ENCODE measurements around the gene RBM17. TPM values are rescaled to one million over a fixed set of nuclear protein-coding genes. Genes with fewer than 3 reads are reported as not detected.
A peak's percentile ranks its signal among the peaks of the same experiment; 100 is the strongest.

Gene RBM17
- total and polyA plus RNA-seq, 2 of the 13 experiments (the other 11 are each of a cell fraction or from before 2014, with no cell fraction given), result 30.7 to 77.5 TPM

DNA sequence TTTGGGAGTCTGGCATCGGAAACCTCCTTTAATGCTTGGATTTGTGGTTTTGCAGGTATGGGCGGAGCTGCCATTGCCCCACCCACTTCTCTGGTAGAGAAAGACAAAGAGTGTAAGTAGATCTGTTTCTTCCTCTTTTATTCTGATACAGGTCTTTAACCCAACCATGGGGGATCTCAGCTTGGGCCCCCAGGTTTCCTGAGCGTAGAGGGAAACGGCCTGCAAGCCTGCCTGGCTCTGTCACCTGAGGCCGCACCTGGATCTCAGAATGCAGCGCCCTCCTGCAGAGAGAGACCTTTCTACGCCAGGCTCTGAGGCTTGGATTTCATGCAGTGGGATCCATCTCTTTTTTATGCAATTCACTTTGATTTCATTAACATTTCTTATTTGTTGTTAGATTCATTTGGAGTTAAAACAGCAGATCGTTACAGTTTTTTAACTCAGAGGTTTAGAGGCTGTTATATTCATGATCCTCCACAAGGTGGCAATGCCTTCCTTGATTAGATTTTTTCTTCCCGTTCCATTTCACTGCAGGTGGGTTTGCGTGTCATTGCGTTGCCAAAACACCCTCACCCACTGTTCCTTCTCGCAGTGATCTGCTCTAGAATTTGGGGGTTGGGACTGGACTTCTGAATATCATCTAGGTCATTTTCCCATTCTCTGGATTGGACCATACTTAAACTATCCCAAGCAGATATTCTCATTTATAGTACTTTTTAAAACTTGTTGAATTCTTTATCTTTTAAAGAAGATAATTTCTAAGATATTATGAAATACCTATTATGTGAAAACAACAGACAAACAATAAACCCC lies 20.0 kb downstream of the RBM17 start:
- intact Hi-C loops (cut with micrococcal nuclease; ENCODE audit: unreplicated experiment), result loop anchor here (1.0 kb wide), 3 partner anchors 42 to 292 kb away; no protein-coding TSS in a partner anchor
- Histone ChIP-seq H3K4me3 (replicated peaks in 1 of 3; ENCODE audit: insufficient read depth in 1 of 3, low read depth in 2 of 3, low read length in 3 of 3) (no peak overlapping the region), H3K36me3 (replicated peaks in 1 of 2; ENCODE audit: control insufficient read depth in 1 of 2, insufficient read depth in 2 of 2, low read length in 2 of 2) (peaks cover 31 to 89% of the 10 kb centered on the region in 2 experiments), H3K27ac (ENCODE audit: extremely low read length, insufficient read depth, low read length) (no peak overlapping the region), H3K9ac (ENCODE audit: insufficient read depth, low read depth, low read length) (no peak overlapping the region), H2AFZ (ENCODE audit: low read length) (no peak overlapping the region), H4K20me1 (ENCODE audit: insufficient read depth, low read length) (peaks cover 8% of the 10 kb centered on the region; the same call in 1 of the 2 replicates), H3K4me1 (ENCODE audit: insufficient read depth, low read length) (peaks cover 13% of the 10 kb centered on the region), H3K4me2 (ENCODE audit: low read depth, low read length) (no peak overlapping the region), H3K79me2 (ENCODE audit: insufficient read depth, low read length) (peaks cover 6% of the 10 kb centered on the region), H3K27me3 (ENCODE audit: control insufficient read depth in 1 of 2, insufficient read depth in 2 of 2, low read length in 2 of 2) (no peaks in the 10 kb centered on the region), H3K9me3 (ENCODE audit: low read length) (no peaks in the 10 kb centered on the region)
- DNase-seq (ENCODE audit: low spot score), result peak; percentile 42
- in situ Hi-C loops (cut with HindIII; ENCODE audit: extremely low pct_ligation_motif_present, low pct_unique_long_range_greater_than_20kb), result loop anchor here (5.0 kb wide), 1 partner anchor 298 kb away; no protein-coding TSS in a partner anchor
- no TSS peak for BruUV-seq (replicated peaks)
- ATAC-seq, result no peak
- FAIRE-seq, result peak; percentile 78
- 69% methylated on average over 10 of the region's 12 CpGs for WGBS (ENCODE audit: low lambda C conversion rate)
- CTCF ChIA-PET (ENCODE audit: low intra/inter-chr PET ratio, low total read pairs), result interaction anchor here (1.8 to 2.1 kb wide), 3 partner anchors 20 to 293 kb away, joined by 4 to 25 read pairs (median 14); partner anchors contain the start of gene RBM17
- POLR2A ChIA-PET, result no interaction called here
- TF ChIP-seq, protein P1, sequence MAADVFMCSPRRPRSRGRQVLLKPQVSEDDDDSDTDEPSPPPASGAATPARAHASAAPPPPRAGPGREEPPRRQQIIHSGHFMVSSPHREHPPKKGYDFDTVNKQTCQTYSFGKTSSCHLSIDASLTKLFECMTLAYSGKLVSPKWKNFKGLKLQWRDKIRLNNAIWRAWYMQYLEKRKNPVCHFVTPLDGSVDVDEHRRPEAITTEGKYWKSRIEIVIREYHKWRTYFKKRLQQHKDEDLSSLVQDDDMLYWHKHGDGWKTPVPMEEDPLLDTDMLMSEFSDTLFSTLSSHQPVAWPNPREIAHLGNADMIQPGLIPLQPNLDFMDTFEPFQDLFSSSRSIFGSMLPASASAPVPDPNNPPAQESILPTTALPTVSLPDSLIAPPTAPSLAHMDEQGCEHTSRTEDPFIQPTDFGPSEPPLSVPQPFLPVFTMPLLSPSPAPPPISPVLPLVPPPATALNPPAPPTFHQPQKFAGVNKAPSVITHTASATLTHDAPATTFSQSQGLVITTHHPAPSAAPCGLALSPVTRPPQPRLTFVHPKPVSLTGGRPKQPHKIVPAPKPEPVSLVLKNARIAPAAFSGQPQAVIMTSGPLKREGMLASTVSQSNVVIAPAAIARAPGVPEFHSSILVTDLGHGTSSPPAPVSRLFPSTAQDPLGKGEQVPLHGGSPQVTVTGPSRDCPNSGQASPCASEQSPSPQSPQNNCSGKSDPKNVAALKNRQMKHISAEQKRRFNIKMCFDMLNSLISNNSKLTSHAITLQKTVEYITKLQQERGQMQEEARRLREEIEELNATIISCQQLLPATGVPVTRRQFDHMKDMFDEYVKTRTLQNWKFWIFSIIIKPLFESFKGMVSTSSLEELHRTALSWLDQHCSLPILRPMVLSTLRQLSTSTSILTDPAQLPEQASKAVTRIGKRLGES (CRISPR knock-in tag; IDR thresholded peaks at IDR 0.05; ENCODE audit: borderline replicate concordance), result no peak
- TF ChIP-seq, protein P2, sequence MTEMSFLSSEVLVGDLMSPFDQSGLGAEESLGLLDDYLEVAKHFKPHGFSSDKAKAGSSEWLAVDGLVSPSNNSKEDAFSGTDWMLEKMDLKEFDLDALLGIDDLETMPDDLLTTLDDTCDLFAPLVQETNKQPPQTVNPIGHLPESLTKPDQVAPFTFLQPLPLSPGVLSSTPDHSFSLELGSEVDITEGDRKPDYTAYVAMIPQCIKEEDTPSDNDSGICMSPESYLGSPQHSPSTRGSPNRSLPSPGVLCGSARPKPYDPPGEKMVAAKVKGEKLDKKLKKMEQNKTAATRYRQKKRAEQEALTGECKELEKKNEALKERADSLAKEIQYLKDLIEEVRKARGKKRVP (CRISPR knock-in tag; IDR thresholded peaks at IDR 0.05), result no peak
- TF ChIP-seq NCOR1 (IDR thresholded peaks at IDR 0.05; ENCODE audit: borderline replicate concordance, low read length) (no peak), KLF12 (CRISPR knock-in tag; IDR thresholded peaks at IDR 0.05; ENCODE audit: borderline replicate concordance) (no peak), STAG1 (CRISPR knock-in tag; IDR thresholded peaks at IDR 0.05) (peak; percentile 74), PCBP1 (IDR thresholded peaks at IDR 0.05; ENCODE audit: borderline replicate concordance, low read depth, low read length) (no peak), RARG (CRISPR knock-in tag; IDR thresholded peaks at IDR 0.05; ENCODE audit: low read depth) (no peak), ZNF616 (CRISPR knock-in tag; IDR thresholded peaks at IDR 0.05; ENCODE audit: low read depth) (no peak), NCOA1 (CRISPR knock-in tag; IDR thresholded peaks at IDR 0.05) (no peak), SMC3 (IDR thresholded peaks at IDR 0.05; ENCODE audit: low read length) (peak; percentile 49), SAP130 (CRISPR knock-in tag; IDR thresholded peaks at IDR 0.05; ENCODE audit: low read depth) (no peak), EP300 (IDR thresholded peaks at IDR 0.05; ENCODE audit: low read depth in 2 of 2, low read length in 2 of 2) (no peak), EP300 (CRISPR knock-in tag; IDR thresholded peaks at IDR 0.05; ENCODE audit: borderline replicate concordance) (no peak), ZNF670 (CRISPR knock-in tag; IDR thresholded peaks at IDR 0.05; ENCODE audit: borderline replicate concordance) (no peak), TBP (CRISPR knock-in tag; IDR thresholded peaks at IDR 0.05) (no peak), SRSF4 (IDR thresholded peaks at IDR 0.05; ENCODE audit: low read depth, low read length, poor library complexity, severe bottlenecking) (no peak)
- TF ChIP-seq, protein P3, sequence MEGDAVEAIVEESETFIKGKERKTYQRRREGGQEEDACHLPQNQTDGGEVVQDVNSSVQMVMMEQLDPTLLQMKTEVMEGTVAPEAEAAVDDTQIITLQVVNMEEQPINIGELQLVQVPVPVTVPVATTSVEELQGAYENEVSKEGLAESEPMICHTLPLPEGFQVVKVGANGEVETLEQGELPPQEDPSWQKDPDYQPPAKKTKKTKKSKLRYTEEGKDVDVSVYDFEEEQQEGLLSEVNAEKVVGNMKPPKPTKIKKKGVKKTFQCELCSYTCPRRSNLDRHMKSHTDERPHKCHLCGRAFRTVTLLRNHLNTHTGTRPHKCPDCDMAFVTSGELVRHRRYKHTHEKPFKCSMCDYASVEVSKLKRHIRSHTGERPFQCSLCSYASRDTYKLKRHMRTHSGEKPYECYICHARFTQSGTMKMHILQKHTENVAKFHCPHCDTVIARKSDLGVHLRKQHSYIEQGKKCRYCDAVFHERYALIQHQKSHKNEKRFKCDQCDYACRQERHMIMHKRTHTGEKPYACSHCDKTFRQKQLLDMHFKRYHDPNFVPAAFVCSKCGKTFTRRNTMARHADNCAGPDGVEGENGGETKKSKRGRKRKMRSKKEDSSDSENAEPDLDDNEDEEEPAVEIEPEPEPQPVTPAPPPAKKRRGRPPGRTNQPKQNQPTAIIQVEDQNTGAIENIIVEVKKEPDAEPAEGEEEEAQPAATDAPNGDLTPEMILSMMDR (CRISPR knock-in tag; IDR thresholded peaks at IDR 0.05), result peak; percentile 67

Data from HepG2 (cell line).